PC-9 (cell line): ENCODE measurements around the gene PDE1C. TPM values are rescaled to one million over a fixed set of nuclear protein-coding genes. Genes with fewer than 3 reads are reported as not detected.

Experiments
- BruUV-seq: library from RNA; stranded (reverse); fragments of 400-500 nt; replicated peaks from 2 replicates; lab custom pipeline; 2021; lab: Mats Ljungman, UMichigan
- CTCF ChIA-PET: fragments of 300-600 bp; sonication (Branson Sonifier 250); formaldehyde crosslinking; loops from one replicate; lab custom pipeline; 2022; ENCODE audit warnings: antibody characterized with exemption; lab: Charles Lee
- POLR2A ChIA-PET: fragments of 300-600 bp; sonication (Branson Sonifier 250); formaldehyde crosslinking; loops from one replicate; lab custom pipeline; 2022; ENCODE audit warnings: antibody characterized with exemption; ENCODE audit not compliant: unreplicated experiment; lab: Charles Lee
- DNase-seq, 2 experiments: peaks; one replicate each; pipeline versions ENCODE4 v3.0.0 to v3.0.0-alpha.2; 2015 to 2022; ENCODE audit warnings: mixed read lengths in 1 of 2
- H2AFZ ChIP-seq: fragments of 200-600 bp; sonication (generic); 2 replicates; pipeline ENCODE4 v1.8.1; 2017; ENCODE audit warnings: antibody characterized with exemption
- H3F3A ChIP-seq: fragments of 200-600 bp; sonication (generic); 2 replicates; pipeline ENCODE4 v1.8.1; 2017; ENCODE audit warnings: antibody characterized with exemption, mild to moderate bottlenecking, low read depth; ENCODE audit not compliant: insufficient read depth
- H3K27ac ChIP-seq: fragments of 200-600 bp; sonication (generic); 2 replicates; pipeline ENCODE4 v1.6.1; 2016; ENCODE audit warnings: mixed run types
- H3K27me3 ChIP-seq: fragments of 200-600 bp; sonication (generic); 2 replicates; pipeline ENCODE4 v1.6.1; 2016; ENCODE audit warnings: low read depth, mixed run types; ENCODE audit not compliant: insufficient read depth
- H3K36me3 ChIP-seq: fragments of 200-600 bp; sonication (generic); 2 replicates; pipeline ENCODE4 v1.6.1; 2016; ENCODE audit warnings: low read depth, mixed run types
- H3K4me1 ChIP-seq: fragments of 200-600 bp; sonication (generic); replicated peaks from 2 replicates; pipeline ENCODE4 v1.6.1; 2016; ENCODE audit warnings: mixed run types; ENCODE audit not compliant: insufficient read depth
- H3K4me2 ChIP-seq: fragments of 200-600 bp; sonication (generic); 2 replicates; pipeline ENCODE4 v1.6.1; 2017; ENCODE audit warnings: mixed run types
- H3K4me3 ChIP-seq: fragments of 200-600 bp; sonication (generic); 2 replicates; pipeline ENCODE4 v1.6.1; 2016; ENCODE audit warnings: mixed run types
- H3K79me2 ChIP-seq: fragments of 200-600 bp; sonication (generic); 2 replicates; pipeline ENCODE4 v1.6.1; 2017; ENCODE audit warnings: low read depth, mixed run types
- H3K9me2 ChIP-seq: fragments of 200-600 bp; sonication (generic); 2 replicates; pipeline ENCODE4 v1.8.1; 2017; ENCODE audit warnings: mild to moderate bottlenecking; ENCODE audit not compliant: insufficient read depth
- H3K9me3 ChIP-seq: fragments of 200-600 bp; sonication (generic); 2 replicates; pipeline ENCODE4 v1.8.1; 2016; ENCODE audit warnings: low read depth; ENCODE audit not compliant: insufficient read depth
- H4K20me1 ChIP-seq: fragments of 200-600 bp; sonication (generic); 2 replicates; pipeline ENCODE4 v1.8.1; 2017; ENCODE audit not compliant: insufficient read depth
- EZH2 ChIP-seq: fragments of 200-600 bp; sonication (generic); IDR thresholded peaks from 2 replicates; pipeline ENCODE4 v1.8.0; 2017; ENCODE audit warnings: antibody characterized with exemption, low read depth
- intact Hi-C: fragments of 100-400 bp; cut with micrococcal nuclease; formaldehyde crosslinking; loops from one replicate; pipeline ENCODE4 v1.10.0; 2022; ENCODE audit not compliant: unreplicated experiment
- total RNA-seq: library from RNA; stranded (reverse); gene quantifications from 2 replicates; pipeline ENCODE4 v1.2.3, GENCODE V29; 2021
- TF ChIP-seq, protein P1 (sequence below): fragments of 200-600 bp; sonication (generic); conservative IDR thresholded peaks from 2 replicates; pipeline ENCODE4 v1.6.1; 2017; ENCODE audit warnings: mixed run types, antibody characterized with exemption, mild to moderate bottlenecking, moderate library complexity

PDE1C gene
- total RNA-seq, 1 experiment from 2014 or later = 1.7 TPM

DNA sequence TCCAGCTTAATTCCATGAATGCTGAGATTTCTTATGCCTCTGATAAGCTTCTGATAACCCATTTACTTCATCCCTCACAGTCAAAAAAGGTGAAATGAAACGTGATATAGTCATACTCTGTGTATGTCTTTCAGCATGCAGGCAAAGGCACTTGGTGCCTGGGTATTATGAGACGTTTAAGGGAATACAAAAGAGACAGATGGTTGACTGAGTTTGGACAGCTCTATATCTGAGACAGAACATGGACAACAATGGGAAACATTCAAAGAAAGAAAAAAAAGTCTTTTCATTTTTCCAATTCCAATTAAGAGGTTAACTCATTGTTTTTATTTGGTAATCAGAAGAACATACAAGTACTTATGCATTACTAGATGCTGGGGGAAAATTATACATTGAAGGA, 287.0 kb downstream of the PDE1C start:
- CTCF ChIA-PET = no interaction called here
- BruUV-seq = no TSS peak

DNA sequence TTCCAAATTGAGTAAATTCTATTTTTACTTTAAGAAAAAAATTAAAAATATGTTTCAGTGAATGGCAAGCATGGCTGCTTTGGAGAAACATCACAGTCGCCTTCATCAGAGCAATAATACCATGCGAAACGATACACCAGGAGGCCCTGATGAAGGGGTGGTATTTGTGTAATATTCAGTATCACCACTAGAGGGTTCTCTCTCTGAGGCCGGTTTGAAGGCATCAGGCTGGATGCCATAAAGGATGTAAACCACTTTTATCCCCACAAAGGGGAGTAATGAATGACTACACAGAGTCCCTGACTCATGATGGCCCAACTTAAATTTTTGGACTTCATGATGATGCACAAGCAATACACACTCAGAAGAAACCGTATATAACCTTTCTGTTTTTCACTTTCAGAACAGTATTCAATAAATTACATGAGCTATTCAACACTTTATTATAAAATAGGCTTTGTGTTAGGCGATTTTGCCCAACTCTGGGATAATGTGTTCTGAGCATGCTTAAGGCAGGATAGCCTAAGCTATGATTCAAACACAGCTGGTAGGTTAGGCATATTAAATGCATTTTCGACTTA, 287.7 kb downstream of the PDE1C start:
- BruUV-seq = no TSS peak
- Histone ChIP-seq H2AFZ (no peak overlapping the region), H3K4me1 (no peaks in the 10 kb centered on the region), H3F3A (no peaks in the 10 kb centered on the region), H3K79me2 (no peaks in the 10 kb centered on the region), H3K9me2 (no peaks in the 10 kb centered on the region), H3K27ac (no peak overlapping the region), H3K27me3 (no peaks in the 10 kb centered on the region), H3K4me3 (no peak overlapping the region), H4K20me1 (no peaks in the 10 kb centered on the region), H3K36me3 (no peaks in the 10 kb centered on the region), H3K4me2 (no peak overlapping the region), H3K9me3 (no peaks in the 10 kb centered on the region)
- no peak for TF ChIP-seq EZH2
- TF ChIP-seq, protein P1, sequence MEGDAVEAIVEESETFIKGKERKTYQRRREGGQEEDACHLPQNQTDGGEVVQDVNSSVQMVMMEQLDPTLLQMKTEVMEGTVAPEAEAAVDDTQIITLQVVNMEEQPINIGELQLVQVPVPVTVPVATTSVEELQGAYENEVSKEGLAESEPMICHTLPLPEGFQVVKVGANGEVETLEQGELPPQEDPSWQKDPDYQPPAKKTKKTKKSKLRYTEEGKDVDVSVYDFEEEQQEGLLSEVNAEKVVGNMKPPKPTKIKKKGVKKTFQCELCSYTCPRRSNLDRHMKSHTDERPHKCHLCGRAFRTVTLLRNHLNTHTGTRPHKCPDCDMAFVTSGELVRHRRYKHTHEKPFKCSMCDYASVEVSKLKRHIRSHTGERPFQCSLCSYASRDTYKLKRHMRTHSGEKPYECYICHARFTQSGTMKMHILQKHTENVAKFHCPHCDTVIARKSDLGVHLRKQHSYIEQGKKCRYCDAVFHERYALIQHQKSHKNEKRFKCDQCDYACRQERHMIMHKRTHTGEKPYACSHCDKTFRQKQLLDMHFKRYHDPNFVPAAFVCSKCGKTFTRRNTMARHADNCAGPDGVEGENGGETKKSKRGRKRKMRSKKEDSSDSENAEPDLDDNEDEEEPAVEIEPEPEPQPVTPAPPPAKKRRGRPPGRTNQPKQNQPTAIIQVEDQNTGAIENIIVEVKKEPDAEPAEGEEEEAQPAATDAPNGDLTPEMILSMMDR = peak; percentile 92
- ChIA-PET CTCF (no interaction called here), POLR2A (no interaction called here)
- intact Hi-C loops = no loop called here
- DNase-seq = peak; percentile 7 to 40

More for the DNA sequence above, 287.0 kb downstream of the PDE1C start:
- Histone ChIP-seq H3K27ac (no peak overlapping the region), H3K9me3 (no peaks in the 10 kb centered on the region), H3K27me3 (no peaks in the 10 kb centered on the region), H4K20me1 (no peaks in the 10 kb centered on the region), H3K4me2 (no peak overlapping the region), H3K36me3 (no peaks in the 10 kb centered on the region), H3K9me2 (no peaks in the 10 kb centered on the region), H2AFZ (no peak overlapping the region), H3F3A (no peaks in the 10 kb centered on the region), H3K4me1 (no peaks in the 10 kb centered on the region), H3K79me2 (no peaks in the 10 kb centered on the region), H3K4me3 (no peak overlapping the region)
- TF ChIP-seq, protein P1 = no peak
- no peak for TF ChIP-seq EZH2
- intact Hi-C loops = no loop called here
- no peak for DNase-seq
- POLR2A ChIA-PET = no interaction called here

DNA sequence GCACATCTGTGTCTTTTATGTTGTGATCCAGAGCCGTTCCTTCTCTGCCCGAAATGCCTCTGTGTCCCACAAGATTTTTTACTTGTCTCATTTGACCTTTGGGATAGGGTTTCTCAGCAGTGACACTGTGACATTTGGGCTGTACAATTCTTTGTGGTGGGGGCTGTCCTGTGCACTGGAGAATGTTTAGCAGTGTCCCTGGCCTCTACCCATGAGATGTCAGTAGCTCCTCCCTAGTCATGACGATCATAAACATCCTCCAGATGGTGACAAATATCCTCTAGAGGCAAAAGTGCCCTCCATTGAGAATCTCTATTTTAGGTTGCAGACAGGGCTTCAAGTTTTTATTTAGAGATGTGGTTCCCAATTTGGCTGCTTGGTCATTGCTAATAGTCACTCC, 291.9 kb downstream of the PDE1C start:
- ChIA-PET CTCF (no interaction called here), POLR2A (no interaction called here)
- H3K27me3 ChIP-seq = no peaks in the 10 kb centered on the region
- H3K9me2 ChIP-seq = no peaks in the 10 kb centered on the region
- H3F3A ChIP-seq = no peaks in the 10 kb centered on the region
- no peak overlapping the region for H3K4me2 ChIP-seq
- intact Hi-C loops = no loop called here
- no peaks in the 10 kb centered on the region for H3K4me1 ChIP-seq
- no peak overlapping the region for H2AFZ ChIP-seq
- H3K9me3 ChIP-seq = no peaks in the 10 kb centered on the region
- TF ChIP-seq, protein P1 = no peak
- TF ChIP-seq EZH2 = no peak
- H3K27ac ChIP-seq = no peak overlapping the region
- no peaks in the 10 kb centered on the region for H3K79me2 ChIP-seq
- no peaks in the 10 kb centered on the region for H3K36me3 ChIP-seq
- no peak overlapping the region for H3K4me3 ChIP-seq
- BruUV-seq = no TSS peak
- no peak for DNase-seq
- no peaks in the 10 kb centered on the region for H4K20me1 ChIP-seq
